NCI-H1417 (cell line): ENCODE results near the gene ANAPC15.

Experiments
- DNase-seq, 3 experiments: peaks; one replicate each; lab custom pipeline; 2025; lab: John Stamatoyannopoulos, UW

Gene ANAPC15

DNA sequence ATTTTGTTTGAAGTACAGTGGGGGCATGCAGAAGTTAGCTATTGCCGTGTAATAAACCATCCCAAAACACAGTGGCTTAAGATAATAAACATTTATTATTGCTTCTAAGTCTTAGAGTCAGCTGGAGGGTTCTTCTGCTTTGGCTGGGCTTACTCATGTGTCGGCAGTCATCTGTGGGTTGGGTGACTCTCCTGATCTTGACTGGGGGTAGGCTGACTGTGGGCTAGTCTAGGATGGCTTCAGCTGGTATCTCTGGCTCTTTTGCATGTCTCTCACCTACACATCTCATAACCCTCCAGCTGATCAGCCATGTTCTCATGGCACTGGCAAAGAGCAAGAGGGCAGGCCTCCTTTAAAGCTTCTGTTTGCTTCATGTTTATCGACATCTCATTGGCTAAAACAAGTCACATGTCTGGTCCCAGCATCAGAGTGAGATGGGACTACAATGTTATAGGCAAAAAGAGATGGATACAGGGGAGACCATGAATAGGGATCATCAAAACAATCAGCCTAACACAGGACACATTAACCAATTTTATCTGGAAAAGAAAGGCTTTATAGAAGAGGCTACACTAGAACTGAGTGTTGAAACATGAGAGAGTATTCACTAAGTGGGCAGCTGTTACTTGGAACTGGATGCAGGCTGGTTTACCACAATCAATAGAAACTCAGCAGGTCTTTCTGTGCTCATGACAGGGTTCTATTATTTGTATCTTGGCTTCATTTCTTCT, 26.7 kb downstream of the ANAPC15 start:
- DNase-seq, result peak in 1 of 3 experiments; percentile 56

DNA sequence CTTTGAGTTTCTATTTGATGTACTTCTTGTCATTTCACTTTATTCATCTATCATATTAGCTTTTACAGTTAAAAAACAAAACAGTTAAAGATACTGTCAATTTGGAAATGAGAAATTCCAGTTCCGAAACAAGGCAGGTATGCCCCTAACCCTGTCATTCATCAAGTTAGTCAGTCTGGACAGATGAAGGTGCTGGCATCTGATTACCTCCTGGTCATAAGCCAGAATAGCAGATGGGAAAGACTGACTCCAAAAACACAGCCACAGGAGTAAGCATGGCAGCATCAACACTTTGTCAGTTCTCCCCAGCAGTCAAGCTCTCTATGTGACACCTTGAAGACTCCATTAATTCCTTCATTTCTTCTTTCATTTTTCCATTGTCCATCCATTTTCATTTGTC, 27.5 kb downstream of the ANAPC15 start:
- DNase-seq, result no peak

DNA sequence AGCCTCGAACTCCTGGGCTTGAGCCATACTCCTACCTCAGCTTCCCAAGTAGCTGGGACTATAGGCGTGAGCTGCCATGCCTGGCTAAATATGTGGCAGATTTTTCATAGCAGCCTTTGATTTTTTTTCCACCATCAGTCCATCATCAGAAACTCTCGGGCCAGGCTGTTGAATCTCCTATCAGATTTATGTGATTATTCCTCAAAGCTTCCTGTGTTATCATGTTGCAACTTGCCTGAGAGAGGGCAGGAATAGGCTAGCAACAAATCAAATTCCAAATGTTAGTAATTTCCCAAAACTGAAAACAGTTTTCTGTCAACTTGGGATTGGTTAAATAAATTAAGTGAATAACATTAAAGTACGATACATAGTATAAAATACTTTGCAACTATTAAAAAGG, 28.4 kb downstream of the ANAPC15 start:
- DNase-seq, result no peak

DNA sequence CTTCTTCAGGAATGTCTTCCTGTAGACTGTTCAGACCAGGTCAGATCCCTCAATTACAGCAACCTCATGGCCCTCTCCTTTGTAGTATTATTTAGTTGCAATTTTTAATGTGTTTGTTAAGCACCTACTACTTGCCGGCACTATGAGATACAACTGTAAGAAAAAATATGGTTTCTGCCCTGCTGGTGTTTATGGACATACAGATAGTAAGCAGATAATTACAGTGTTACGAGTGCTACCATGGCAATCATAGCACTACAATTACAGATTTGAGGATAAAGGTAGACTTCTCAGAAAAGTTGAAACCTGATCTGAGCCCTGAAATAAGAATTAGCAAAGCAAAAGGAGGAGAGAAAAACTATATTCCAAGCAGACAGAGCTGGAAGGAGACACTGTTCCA, 29.1 kb downstream of the ANAPC15 start:
- peak in 1 of 3 experiments; percentile 43 for DNase-seq

DNA sequence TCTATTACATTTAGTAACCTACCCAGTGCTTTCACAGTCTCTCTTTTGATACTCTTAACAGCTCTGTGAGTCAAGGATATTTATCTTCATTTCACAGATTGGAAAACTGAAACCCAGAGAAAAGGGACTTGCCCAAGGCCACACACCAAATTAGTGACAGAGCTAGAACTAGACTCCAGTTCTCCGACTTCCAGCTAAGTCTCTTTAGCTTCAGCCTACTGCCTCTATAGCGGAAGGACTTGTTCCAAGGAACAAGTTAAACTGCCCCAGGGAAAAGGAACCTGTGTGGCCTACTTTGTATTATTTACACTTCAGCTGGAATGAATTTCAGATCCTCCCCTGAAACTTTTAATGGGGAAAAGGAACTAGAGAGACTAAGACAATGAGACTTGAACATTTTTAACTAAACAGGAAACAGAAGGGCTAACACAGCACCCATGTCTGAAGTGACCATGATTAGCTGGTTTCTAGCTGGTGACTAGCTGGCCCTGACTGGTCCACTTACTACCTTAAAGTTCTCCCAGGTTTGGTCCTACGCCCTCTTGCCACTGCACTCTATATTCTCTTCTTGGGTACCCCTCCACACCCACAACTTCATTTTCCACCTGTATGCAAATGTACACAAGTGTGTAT, 30.6 kb downstream of the ANAPC15 start:
- DNase-seq, result peak in 2 of 3 experiments; percentile 30 to 43

DNA sequence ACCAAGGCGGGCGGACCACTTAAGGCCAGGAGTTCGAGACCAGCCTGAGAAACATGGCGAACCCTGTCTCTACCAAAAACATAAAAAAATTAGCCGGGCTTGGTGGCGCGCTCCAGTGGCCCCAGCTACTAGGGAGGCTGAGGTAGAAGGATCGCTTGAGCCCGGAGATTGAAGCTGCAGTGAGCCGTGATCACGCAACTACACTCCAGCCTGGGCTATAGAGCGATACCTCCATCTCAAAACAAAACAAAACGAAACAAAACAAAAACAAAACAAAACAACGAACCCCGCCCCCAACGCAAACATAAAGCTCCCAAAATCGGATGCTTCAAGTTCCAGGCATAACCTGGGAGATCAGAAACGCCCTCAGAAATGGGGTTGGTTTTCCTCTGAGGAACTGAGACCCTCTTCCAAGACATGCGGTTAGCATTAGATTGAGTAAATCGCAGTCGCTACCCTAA, 31.3 kb downstream of the ANAPC15 start:
- no peak for DNase-seq

DNA sequence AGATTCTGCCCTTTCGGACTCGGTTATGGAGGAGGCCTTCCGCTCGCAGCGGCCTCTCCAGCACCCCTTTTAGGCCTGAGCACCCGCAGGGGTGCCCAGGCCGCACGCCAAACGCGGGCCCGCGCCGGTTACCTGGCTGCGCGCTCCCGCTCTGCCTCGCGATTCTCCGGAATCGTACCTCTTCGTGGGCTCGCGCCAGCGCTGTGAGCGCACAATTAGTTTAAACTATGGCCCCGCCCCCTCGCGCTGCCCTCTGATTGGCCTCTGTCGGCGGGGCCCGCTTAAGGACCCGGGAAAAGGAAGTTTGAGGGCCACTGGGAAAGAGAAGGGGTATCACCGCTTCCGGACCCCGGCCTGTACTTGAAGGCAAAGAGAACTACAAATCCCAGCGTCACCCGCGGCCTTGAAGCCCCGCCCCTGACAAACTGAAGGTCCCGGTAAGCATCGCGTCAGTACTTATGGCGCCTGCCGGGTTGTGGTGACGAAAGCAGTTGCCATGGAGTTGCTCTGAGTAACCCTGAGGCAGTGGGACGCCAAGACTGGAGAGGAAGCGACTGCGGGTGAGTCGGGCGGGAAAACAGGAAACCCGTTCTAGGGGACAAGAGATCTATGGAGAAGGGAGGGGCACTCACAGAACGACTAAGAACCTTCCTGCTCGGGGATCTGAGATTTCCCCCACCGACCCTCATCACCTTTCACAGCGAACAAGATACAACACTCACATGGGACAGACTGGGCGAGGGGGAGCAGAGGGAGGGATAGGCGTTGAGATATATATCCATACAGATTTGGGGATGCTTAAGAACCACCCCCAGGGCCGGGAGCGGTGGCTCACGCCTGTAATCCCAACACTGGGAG, 31.9 kb downstream of the ANAPC15 start, which contains the start of the genes LRRC51 and NUMA1:
Gene LRRC51, plus strand, starts transcription at position 525 of the 858 bp plus-strand sequence. CDS start 8,234 bp downstream, outside the sequence.
Gene NUMA1, minus strand, starts transcription at position 217 of the 858 bp plus-strand sequence. CDS start 44,599 bp downstream, outside the sequence.
- peak; percentile 99 to 100 (median 100) for DNase-seq

DNA sequence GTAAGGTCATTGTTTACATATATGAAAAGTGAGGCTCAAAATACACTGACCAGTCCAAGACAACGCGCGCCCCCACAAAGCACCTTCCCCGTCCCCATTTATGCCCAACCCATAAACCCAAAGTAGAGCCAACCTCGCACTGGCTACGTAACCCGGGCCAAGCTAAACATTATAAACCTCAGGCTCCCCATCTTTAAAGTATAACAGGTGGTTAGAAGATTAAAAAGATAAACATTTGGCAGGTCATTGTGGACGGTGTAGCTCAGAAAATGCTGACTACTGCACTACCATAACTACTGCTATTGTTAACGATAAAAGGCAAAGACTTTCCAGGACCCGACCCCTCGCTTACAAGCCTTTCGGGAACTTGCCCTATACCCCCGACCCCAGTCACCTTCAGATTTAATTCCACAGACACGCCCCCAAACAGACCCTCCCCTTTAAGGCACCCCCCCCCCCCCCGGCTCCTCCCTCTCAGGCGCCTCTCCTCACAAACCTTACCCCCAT, 32.6 kb downstream of the ANAPC15 start:
- DNase-seq, result peak in 1 of 3 experiments; percentile 74

DNA sequence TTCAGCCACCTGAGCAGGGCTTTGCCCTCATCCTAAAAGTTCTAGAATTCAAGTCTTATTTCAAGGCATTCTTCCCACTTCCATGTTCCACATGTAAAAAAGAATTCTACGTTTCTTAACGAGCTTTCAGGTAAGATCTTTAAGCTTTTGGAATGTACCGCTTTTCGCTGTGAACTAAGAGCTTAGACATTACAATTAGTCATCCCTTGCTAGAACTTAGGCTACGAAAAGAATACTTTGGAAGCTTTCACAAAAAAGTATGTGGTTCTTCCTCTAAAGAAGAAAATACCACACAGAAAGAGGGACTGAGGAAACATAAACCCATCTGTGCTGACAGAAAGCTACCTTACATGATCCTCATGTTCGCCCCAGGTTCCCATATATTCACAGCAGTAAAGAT, 34.0 kb downstream of the ANAPC15 start:
- DNase-seq, result no peak

DNA sequence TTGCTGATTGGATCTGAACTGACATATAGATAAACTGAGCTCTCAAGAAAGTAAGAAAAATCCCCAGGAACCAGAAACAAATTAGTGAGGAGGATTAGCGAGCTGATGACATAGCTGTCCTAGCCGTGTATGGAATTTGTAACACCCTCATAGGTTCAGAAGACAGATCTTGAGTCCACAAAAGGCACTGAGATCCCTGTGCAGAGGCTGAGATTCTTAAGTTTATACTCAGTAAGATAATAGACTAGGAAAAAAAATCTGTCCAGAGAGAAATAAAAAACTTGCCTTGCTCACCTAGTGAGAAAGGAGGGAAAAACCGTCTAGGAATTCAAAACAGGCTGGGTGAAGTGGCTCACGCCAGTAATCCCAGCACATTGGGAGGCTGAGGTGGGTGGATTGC, 36.7 kb downstream of the ANAPC15 start:
- DNase-seq, result no peak

DNA sequence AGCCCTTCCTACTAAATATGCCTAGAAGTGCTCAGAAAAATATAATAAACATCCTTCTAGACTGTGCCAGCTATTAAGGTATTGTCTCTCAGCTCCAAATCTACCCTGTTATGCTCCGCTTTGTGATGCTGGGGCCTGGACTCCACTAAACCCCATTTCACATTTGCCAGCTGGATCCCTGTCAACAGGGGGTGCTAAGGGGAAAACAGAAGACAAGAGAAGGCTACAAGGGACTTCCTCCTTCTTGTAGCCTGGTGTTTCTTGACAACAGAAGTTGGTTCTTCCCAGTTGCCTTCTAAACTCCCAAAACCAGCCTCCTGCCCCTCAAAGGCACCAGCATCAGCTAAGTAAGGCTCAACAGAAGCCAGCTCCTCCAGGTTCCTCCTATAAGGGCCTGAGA, 37.4 kb downstream of the ANAPC15 start:
- DNase-seq, result no peak

DNA sequence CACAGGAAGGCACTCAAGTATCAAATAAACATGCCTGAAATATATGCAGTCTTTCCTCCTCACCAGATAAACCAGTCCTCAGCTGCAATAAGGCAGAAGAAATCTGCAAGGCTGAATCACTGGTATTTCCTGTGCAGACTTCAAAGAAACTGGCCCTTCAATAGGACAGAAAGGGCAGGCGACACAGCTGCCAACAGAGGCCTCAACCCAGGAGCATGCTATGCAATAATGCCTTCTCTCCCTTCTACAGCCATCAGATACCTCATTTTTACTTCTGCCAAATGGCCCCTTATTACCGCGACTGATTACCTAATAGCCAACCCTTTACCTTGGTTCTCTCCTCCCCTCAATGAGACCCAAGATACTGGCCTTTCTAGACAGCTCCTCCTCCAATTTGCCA, 40.1 kb downstream of the ANAPC15 start:
- DNase-seq, result no peak

DNA sequence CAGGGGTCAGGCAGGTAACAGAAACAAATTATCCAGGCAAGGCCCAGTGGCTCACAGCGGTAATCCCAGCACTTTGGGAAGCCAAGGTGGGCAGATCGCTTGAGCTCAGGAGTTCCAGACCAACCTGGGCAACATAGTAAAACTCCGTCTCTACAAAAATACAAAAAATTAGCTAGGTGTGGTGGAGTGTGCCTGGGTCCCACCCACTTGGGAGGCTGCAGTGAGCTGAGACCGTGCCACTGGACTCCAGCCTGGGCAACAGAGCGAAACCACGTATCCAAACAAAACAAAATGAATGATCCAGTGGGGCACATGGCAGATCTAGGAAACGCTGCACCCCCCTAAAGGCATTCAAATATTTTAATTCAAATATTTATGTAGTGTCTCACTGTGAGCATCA, 42.0 kb downstream of the ANAPC15 start:
- no peak for DNase-seq

DNA sequence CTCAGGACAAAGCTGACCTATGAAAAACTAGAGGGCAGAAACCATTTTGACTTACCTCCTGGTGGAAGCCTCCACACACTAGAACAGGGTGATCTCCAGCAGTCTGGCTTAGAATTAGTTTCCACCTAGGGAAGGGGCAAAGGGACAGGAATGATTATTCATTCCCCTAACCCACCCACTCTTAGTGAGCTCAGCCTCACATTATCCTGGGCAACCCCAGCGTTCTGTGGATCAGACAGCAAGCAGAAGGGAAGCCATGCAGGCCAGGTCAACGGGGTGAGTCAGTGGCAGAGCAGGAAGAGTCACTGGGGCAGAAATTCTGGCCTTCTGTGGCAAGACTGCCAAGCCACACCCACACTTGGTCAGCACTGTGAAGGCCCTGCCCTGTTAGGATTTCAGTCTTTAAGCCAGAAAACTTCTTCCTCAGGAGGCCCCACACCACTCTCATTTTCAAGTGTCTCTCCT, 42.7 kb downstream of the ANAPC15 start:
- no peak for DNase-seq

DNA sequence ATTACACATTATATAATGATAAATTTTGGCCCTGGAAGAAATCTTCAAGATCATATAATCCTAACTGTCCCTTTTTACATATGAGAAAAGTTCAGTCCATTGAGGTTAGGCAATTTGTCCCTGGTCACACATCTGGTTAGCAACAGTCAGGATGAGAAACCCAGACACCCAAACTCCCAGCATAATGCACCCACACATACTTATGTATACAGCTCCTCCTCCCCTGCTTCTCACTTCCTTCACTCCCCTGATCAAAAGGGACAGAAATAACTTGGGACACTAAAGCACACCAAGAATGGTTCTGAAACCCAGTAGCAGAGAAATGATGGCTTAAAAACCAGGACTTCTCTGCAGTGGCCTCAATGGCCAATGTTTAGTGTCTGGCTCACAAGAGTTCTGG, 43.3 kb downstream of the ANAPC15 start:
- no peak for DNase-seq

DNA sequence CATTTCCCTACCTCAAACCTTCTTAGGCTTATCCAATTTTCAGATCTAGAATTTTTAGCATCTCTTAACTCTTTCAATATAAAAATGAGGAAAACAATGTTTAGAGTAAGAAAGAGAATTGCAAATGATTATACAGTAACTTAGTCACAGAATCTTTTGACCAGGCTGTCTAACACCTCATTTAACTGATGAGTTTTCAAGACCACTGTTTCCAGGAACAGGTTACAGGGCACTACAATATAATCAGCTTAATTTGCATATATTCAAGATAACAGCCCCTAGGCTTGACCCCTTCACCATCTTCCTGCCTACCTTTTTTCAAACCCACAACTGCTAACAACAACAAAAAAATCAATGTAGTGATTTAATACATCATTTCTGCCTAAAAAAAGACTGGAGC, 44.8 kb downstream of the ANAPC15 start:
- no peak for DNase-seq

DNA sequence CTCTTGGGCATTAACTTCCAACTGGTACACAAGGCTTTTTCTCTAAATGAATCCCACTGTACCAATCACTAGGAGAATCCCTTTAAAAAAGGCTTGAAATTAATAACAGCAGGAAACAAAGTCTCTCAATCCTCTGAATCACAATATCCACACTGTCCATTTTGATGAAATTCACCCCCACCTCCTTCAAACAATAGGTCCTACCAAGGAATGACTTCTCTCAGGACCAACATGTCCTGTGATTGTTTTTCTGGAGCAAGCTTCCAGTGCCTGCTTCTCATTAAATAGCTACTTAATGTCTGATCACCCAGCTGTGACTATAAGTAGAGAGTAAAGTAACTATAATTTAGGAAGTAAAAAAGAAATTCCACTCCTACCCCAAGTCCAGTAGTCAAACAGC, 45.2 kb downstream of the ANAPC15 start:
- DNase-seq, result no peak

DNA sequence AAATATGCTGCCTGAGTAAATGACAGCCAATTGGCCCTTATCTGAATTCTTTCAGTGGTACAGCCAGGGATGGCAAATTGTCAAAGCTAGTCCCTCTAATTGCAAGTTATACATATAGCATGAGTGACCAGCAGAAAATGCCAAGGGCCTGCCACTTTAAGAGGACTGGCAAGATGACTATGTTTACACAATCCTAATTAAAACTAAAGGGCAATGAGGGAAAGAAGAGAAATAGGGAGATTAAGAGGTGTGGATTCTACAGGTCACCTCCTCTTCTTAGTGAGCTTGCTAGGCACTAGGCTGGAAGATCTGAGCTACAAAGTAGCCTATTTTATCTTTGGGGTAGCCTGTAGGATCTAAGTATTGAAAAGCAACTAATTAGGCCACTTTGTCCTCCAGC, 45.6 kb downstream of the ANAPC15 start:
- DNase-seq, result peak in 1 of 3 experiments; percentile 49

DNA sequence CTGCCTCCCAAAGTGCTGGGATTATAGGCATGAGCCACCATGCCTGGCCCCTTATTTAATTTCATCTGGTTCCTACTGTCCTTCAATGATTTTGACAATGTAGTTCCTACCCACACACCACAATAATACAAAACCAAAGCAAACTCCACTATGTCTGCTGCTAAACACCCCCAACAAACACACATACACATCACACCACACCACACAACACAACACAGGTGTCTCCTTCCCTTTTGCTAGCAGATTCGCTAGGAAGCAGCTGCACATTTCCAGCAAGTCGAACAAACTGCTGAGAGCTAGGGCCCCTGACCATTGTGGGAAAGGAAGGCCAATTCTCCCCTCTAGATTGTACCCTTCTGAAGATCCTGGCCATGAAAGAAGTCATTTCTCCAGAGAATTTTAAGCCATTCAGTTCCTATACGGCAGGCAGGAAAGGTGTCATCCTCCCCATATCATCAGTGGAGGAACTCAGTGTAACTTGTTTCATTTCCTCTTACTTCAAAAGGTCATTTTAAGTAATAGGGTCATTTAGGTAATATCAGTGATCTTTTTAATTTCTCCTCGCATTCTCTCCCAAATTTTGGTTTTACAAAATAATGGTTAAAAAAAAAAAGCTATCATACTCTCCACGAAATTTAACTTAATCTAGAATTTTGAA, 50.6 kb downstream of the ANAPC15 start:
- DNase-seq, result no peak
